HG03457 (cell line): Measurements from ENCODE around the gene SAMD13.
"Not testable (repeated sequence)": the region's sequence is repeated elsewhere in the genome, so short reads cannot be mapped to it uniquely, and the experiment has no call there.

Experiments
- ATAC-seq: cut with Tn5 transposase; IDR thresholded peaks from one replicate; pipeline ENCODE4 v1.9.1; 2021; ENCODE audit warnings: moderate number of reproducible peaks; ENCODE audit not compliant: unreplicated experiment

Gene SAMD13

DNA sequence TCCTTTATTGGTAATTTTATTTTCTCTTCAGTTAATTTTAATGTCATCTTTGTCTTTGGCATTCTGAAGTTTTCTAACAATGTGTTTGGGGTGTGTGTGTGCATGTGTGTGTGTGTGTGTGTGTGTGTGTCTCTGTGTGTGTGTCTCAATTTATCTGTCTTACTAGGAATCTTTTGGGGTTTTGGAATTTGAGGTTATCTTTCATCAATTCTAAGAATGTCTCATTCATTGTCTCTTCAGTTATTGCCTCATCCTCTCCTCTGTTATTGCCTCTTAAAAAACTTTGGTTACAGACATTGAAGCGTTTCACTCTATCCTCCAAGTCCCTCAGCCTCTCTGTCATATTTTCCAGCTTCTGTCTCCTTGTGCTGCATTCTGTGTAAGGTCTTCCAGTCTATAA is 18.1 kb upstream of the SAMD13 start:
- ATAC-seq, result no peak

DNA sequence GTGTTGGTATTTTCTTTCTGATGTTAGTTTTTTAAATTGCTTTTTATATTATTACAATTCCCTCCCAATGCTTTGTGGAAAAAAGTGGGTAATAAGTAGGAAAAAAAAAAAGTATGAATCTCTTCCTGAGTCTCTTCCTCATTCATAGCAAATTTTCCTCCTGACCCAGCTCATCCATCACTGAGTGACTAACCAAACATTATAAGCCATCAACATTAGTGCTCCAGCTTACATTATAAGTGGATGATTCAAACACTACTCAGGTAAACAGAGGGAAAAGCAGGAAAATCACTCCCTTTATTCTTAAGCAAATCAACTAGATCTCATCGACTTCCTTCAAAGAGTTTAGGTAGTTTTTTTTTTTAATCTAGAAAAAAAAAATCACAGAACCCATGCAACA is 15.4 kb upstream of the SAMD13 start:
- ATAC-seq, result no peak

DNA sequence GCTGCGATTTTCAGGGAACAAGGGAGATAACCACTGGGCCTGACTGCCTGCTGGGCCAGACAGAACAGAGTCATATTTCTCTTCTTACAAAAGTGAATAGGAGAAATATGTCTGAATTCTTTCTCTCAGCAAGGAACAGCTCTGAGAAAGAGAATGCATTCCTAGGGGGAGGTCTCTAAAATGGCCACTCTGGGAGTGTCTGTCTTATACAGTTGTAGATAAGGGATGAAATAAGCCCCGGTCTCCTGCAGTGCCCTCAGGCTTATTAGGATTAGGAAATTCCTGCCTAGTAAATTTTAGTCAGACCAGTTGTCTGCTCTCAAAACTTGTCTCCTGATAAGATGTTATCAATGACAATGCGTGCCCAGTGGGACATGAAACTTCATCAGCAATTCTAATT is 14.1 kb upstream of the SAMD13 start:
- ATAC-seq, result not testable (repeated sequence)

DNA sequence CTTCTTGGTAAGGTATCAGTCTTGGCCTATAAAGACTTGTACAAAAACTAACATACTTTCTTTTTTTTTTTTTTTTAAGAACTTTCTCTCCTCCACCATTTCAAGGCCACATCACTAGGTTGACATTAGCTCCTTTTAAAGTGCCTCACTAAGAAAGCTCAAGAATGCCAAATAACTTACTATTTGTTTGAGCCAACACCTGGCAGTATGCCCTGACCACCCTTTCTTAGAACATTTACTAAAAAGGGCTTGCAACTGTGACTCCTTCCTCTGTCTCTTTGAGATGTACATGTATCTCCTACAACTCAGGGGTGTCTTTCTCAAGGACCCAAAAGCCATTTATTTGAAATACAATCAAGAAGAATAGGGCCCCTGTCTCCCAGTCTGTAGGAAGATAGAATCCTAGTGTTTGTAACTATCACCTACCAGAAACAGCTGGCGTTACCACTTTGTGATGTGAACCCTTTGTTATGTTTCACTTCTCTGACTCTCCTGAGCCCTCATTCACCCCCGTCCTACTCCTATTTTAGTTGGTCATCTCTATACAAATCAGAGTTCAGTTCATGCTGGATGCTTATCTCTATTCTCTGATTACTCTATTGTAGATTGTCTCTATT is 12.2 kb upstream of the SAMD13 start:
- no peak for ATAC-seq

DNA sequence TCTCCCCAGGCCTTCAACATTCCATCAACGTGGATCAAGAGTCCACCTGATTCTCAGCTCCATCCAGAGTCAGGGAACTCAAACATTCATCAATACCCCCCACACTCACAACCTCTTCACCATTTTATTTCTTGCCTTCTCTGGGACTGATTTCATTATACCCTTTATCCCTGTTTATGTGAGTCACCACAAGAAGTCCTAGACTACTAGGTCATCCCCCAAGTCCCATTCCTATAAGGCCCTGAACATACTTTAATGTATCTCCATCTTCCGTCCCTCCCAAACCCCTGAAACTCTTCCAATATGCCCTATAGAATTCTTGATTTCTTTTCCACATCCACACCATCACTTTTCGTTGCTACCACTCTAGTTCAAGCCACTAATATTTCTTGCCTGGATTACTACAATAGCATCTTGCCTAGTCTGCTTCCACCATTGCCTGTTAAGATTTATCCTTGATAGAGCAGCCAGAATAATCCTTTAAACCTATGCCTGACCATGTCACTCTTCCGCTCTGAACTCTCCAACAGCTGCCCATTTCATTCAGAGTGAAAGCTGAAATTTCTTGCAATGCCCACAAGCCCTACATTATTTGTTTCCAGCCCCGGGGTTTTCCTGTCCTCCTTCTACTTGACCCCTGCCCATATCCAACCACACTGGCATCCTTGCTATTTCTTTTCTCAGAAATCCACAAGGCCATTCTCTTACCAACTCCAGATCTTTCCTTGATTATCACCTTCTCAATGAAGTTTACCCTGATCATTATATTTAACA is 9.4 kb upstream of the SAMD13 start:
- ATAC-seq, result no peak

DNA sequence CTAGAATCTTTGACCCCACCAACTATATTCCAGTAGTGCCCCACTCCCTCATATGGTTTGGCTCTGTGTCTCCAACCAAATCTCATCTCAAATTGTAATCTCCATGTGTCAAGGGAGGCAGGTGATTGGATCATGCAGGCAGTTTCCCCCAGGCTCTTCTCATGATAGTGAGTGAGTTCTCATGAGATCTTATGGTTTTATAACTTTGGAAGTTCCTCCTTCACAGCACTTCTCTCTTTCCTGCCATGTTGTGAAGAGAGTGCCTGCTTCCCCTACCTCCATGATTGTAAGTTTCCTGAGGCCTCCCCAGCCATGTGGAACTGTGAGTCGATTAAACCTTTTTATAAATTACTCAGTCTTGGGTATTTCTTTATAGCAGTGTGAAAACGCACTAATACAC is 7.7 kb upstream of the SAMD13 start:
- no peak for ATAC-seq

DNA sequence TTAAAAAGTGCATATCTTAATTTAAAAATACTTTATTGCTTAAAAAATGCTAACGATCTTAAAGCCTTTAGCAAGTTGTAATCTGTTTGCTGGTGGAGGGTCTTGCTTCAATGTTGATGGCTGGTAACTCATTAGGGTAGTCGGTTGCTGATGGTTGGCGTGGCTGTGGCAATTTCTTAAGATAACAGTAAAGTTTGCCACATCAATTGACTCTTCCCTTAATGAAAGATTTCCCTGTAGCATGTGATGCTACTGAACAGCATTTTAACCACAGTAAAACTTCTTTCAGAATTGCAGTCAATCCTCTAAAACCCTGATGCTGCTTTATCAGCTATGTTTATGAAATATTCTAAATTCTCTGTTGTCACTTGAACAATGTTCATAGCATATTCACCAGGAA is 6.8 kb upstream of the SAMD13 start:
- ATAC-seq, result no peak

DNA sequence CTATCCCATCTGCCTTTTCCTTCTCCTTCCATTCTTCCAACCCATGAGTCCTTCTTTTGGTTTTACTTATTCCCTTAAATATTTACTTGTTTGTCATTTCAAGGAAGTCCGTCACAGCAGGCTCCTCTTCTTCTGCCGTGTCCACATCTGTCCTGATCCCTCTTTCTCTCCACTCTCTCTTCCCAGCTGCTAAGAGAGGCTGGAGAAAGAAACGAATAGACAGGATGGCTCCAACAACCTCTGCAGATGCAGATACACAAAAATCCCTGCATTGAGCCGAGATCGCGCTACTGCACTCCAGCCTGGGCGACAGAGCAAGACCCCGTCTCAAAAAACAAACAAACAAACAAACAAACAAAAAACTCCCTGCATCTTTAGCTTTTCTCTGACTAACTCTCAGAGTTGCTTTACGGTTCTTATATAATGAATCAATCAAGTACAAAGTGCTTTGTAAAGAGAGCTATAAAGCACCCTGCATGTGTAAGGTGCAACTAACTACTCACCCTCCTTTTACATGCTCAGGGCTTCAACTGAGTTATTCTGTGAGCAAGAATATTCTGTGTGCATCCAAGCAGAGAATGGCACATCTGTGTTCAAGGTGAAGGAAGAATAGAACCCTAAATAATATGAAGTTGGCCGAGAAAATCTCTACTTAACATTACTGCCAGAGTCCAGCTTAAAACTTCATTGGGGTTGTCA is 3.8 kb upstream of the SAMD13 start:
- no peak for ATAC-seq

DNA sequence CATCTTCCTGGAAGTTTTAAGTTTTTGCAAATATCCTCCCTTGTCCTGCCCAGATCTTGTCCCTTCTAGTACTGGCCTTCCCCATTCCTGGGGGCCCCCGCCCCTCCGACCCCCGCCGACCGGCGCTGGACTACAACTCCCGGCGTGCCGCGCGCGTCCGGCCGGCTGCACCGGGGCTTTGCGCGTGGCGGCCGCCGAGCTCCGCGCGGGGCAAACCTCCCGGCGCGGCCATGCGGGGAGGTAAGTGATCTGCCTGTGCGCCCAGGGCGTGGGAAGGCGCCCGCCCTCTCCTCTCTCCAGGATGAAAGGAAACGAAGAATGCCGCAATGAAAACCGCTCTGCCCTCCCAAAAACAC is 3.2 kb upstream of the SAMD13 start:
- ATAC-seq, result peak; percentile 72

DNA sequence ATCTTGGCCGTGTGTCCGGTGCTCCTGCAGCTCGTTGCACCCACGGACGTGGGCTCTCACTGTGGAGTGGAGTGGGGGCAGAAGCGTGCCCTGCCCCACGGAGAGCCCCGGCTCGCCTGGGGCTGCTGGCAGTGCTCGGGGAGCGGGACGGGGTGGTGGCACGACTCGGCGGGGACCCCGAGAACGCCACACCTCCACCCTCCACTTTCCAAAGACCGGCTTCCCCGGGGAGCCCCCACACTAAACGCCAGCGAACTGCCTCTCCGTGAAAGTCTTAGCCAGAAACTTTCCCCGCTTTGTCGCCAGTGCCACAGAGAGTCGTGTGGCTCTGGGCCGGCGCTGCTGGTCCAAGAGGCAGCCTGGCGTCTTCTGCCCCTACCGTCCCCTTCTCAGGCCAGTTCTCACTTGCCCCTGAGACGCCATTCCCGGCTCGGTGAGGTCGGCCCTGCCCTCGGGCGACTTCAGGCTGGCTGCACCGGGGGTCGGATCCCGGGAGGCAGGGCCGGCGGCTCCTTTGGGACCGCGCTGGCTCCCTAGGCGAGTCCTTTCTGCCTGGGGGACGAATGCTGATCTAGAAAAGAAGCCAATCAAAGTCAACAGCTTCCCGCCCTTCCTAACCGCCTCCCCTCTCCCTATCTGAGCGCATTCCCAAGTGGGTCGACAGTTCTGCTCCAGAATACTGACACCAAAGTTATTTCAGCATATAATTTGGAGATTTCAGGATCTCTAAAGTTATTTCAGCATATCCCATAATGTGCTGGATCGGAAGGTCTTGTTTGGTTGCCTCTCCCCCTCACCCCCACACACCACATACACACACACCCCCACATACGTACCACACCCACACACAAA is 2.6 kb upstream of the SAMD13 start:
- ATAC-seq, result peak; percentile 27

DNA sequence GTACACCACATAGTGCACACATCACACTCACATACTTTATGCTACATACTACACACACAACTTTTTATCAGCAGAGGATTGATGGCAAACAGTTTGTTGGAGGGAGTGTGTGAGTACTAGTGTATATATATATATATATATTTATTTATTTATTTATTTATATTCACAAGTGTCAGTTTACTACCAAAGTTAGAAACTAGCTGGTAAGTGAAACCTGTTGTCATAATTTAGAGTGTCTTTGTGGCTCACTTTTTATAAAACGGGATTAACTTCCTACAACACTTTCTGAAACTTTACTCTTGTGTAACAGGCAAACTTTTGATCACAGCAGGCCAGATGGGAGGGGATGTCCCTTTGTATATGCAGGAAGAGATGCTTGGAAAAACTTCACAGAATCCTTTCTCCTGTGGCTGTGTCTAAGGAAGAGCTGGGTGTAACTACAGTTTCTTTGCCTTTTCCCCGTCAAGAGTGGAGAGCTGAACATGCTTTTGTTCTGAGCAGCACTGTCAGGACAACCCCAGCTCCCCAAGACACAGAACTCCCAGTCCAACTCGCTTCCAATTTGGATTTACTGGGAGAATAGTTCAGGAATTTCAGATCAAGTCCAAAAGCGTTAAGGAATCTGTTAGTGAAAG is 1.9 kb upstream of the SAMD13 start:
- ATAC-seq, result no peak

DNA sequence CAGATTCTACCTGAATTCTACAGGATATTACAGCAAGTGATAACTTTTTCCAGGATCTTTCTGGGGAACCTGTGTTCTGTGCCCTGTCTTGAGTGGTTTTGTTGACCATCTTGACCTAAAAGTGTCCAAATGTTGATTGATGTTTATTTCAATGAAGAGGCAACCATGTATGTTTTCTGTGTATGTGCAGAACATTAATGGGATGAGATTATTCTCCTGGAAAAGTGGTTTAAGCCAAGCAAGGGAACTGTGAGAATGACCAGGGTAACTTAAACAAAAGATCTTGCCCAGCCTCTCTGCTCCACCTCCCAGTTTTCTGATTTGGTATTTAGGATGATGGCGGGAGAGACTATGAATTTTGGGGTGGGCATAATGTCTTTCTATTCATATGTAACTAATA is 1.0 kb upstream of the SAMD13 start:
- no peak for ATAC-seq

DNA sequence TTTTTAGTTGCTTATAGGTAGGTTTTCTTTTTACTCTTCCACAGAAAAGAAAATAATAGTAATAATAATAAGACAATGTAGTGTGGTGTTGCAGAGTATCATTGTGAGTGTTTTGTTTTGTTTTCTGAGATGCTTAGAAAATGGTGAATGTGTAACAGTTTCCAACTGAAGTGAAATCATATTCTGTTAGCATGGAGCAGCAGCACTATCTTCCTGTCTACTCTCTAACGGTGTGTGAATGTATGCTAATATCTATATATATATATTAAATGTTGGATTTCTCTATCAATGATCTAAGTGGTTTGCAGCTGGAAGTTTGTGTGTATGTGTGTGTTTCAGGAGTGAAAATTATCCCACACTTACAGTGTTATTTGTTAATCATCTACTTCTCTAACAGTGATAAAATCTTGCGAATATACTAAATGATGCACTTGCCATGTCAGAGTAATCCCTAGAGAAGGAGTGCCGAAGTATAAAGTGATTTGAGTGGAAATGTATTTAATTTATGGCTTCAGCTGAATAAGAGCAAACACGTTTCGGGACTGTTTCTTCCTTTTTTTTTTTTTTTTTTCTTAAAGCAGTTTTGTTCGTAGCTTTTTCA is 377 bp downstream of the SAMD13 start:
- no peak for ATAC-seq

DNA sequence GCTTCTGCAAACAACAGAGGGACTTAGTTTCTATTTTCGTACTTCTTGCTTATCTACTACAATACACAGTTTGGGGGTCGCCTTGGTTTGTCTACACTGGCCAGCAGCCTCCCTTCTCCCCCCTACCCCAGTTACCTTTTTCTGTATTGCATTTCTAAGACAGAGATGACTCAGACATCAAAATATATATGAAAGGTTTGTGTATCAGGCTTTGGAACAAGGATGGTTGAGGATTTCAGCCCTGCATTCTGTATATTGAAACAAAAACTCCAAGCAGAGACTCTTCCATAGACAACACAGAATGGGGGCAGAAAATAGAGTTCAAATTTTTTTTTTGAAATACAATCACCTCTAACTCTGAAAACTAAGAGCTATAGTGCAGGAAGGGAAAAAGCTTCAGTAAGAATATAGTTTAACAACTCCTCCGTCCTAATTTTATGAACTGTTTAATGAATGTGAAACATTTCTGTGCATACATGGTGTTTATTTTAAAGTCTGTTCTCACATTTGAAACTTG is 1.9 kb downstream of the SAMD13 start:
- ATAC-seq, result no peak

DNA sequence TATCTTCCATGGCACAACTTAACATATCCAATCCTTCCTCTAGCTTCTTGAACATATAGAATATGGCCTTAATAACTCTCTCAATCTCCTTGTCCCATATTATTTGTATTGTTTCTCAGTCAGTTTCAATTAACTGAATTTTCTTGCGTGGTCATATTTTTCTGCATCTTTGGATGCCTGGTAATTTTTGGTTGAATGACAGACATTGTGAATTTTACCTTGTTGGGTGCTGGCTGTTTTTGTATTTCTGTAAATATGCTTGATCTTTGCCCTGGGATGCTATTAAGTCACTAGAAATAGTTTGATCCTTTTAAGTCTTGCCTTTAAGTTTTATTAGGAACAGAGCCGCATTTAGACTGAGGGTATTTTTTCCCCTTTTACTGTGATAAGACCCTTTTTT is 5.9 kb downstream of the SAMD13 start:
- ATAC-seq, result no peak

DNA sequence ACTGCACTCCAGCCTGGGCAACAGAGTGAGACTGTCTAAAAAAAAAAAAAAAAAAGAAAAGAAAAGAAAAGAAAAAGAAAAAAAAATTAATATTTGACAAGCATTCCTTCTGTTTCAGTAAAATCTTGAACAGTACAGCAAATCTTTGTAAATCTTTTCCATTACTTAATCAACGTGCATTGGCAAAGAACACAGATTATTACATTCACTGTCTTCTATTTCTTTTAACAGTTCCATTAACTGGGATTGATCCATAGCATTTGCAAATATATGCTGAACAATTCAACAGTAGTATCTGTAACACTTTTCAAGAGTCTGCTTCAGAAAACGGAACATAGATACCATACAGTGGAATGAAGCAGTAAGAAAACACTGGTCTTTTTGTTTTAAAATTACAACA is 9.8 kb downstream of the SAMD13 start:
- no peak for ATAC-seq

DNA sequence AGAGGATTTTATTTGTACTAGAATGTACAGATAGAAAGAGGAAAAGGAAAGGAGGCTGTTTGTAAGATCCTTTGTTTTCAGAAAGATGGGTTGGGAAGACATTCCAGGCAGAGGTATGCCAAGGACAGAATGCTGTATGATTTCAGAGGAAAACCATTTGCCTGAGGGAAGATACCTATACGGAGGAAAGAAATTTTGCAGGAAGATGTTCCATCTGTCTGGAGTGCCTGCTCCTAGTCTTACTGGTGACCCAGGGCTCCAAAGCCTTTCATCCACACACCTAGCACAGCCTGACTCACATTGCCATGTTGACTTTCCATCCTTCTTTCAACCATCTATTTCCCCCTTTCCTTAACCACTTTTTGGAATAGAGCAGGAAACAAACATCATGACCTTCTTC is 18.2 kb downstream of the SAMD13 start:
- ATAC-seq, result no peak

DNA sequence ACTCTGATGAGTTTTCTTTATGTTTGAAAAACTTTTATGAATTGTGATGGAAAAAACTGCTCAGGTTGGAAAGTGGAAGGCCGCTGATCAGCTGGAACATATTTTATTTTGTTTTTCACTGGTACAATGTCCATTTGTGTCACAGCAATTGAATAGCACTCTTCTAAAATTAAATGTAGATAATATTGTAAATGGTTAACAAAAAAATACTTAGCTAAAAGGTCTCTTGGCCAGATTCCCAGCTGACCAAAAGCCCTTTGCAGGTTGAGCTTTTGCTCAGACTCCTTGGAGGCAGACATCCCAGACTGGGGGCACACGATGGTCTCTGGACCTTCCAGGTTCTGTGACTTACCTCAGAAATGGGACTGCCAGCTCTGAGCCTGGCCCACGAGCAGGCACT is 26.3 kb downstream of the SAMD13 start:
- ATAC-seq, result no peak

DNA sequence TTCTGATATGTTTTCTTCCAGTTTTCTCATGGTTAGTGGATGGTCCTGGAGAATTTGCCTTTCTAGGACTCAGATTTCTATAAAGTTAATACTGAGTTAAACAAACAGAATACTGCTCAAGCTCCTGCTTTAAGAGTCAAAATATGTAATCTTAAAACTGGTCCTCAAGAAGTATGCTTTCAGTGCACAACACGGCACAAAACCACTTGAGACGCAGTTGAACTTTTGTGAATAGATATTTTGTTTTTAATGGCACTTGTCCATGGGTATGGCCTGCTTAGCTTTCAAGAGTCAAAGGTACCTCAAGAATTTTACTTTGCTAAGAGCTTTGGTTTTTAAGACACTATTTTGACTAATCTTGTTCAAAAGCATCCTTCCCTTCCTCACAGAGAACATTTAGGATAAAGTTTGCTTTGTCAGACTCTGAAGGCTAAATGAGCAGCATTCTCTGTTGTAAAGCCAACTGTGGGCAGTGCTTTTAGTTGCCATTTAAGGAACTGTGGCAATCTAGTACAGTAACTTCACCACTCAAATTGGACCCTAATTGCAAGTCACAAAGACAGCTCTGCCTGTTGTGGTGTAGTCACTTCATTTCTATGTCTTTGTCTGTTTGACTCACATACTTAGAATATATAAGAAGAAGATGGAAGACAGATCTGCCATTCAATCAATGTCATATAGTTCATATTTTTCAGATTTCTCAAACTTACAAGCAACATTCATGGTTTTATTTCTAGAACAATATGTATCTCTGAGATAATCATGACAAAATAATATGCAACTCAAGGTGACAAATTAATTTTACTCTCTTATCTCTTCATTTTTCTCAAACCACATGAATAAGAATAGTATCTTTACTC is 28.8 kb downstream of the SAMD13 start:
- ATAC-seq, result no peak
